NCI-H2171 treated with DMSO at 0.1 percent for 48 hours (cell line): ENCODE results near the gene SLC6A5.
"Not testable (repeated sequence)": the region's sequence is repeated elsewhere in the genome, so short reads cannot be mapped to it uniquely, and the experiment has no call there.

Experiments
- DNase-seq: peaks from one replicate; lab custom pipeline; 2025; lab: John Stamatoyannopoulos, UW

The SLC6A5 gene

GRCh38 chr11:20599221-20600019, at the start of gene SLC6A5:
TSS of gene SLC6A5 (plus strand) at chr11:20599608. CDS start at chr11:20599673, 65 bp downstream.
- DNase-seq = no peak

- no peak for DNase-seq
Observed at GRCh38 chr11:20551096-20551495, 48.3 kb upstream of the SLC6A5 start.

GRCh38 chr11:20555783-20556182, 43.6 kb upstream of the SLC6A5 start:
- DNase-seq = no peak

GRCh38 chr11:20556396-20556795, 43.0 kb upstream of the SLC6A5 start:
- DNase-seq = not testable (repeated sequence)

- no peak for DNase-seq
Observed at GRCh38 chr11:20558741-20559140, 40.7 kb upstream of the SLC6A5 start.

GRCh38 chr11:20559523-20560300, 39.7 kb upstream of the SLC6A5 start:
- DNase-seq = no peak

- DNase-seq = no peak
Observed at GRCh38 chr11:20561915-20562314, 37.5 kb upstream of the SLC6A5 start.

- peak; percentile 1 for DNase-seq
Observed at GRCh38 chr11:20563866-20564265, 35.5 kb upstream of the SLC6A5 start.

GRCh38 chr11:20564846-20565635, 34.4 kb upstream of the SLC6A5 start:
- no peak for DNase-seq

- DNase-seq = not testable (repeated sequence)
Observed at GRCh38 chr11:20566115-20566514, 33.3 kb upstream of the SLC6A5 start.

GRCh38 chr11:20566591-20567434, 32.6 kb upstream of the SLC6A5 start:
- no peak for DNase-seq

- DNase-seq = not testable (repeated sequence)
Observed at GRCh38 chr11:20579725-20580124, 19.7 kb upstream of the SLC6A5 start.

GRCh38 chr11:20583201-20583600, 16.2 kb upstream of the SLC6A5 start:
- no peak for DNase-seq

GRCh38 chr11:20584093-20584774, 15.2 kb upstream of the SLC6A5 start:
- no peak for DNase-seq

GRCh38 chr11:20589796-20590195, 9.6 kb upstream of the SLC6A5 start:
- no peak for DNase-seq

GRCh38 chr11:20590381-20590780, 9.0 kb upstream of the SLC6A5 start:
- DNase-seq = no peak

GRCh38 chr11:20592741-20593140, 6.7 kb upstream of the SLC6A5 start:
- no peak for DNase-seq

- no peak for DNase-seq
Observed at GRCh38 chr11:20594274-20595061, 4.9 kb upstream of the SLC6A5 start.

GRCh38 chr11:20595101-20595500, 4.3 kb upstream of the SLC6A5 start:
- DNase-seq = no peak
